Stomach smooth muscle (tissue), 2 donors: ENCODE results near the gene SYNPO2.
"Not testable (repeated sequence)": the region's sequence is repeated elsewhere in the genome, so short reads cannot be mapped to it uniquely, and the experiment has no call there.

Experiments
- H3K27ac ChIP-seq: one replicate; pipeline ENCODE4 v1.7.0; 2013; ENCODE audit warnings: mild to moderate bottlenecking, low read length, inconsistent platforms
- H3K27me3 ChIP-seq, 2 donors: one replicate each; pipeline ENCODE4 v1.7.0; 2013; ENCODE audit warnings: low read length in 2 of 2; ENCODE audit not compliant: insufficient read depth in 2 of 2, control insufficient read depth in 1 of 2
- H3K36me3 ChIP-seq, 2 donors: one replicate each; pipeline ENCODE4 v1.7.0; 2013; ENCODE audit warnings: low read length in 2 of 2; ENCODE audit not compliant: control insufficient read depth in 2 of 2, insufficient read depth in 2 of 2
- H3K4me1 ChIP-seq: one replicate; pipeline ENCODE4 v1.7.0; 2013; ENCODE audit warnings: low read length; ENCODE audit not compliant: control insufficient read depth, insufficient read depth
- H3K4me3 ChIP-seq, 2 donors: one replicate each; pipeline ENCODE4 v1.7.0; 2013; ENCODE audit warnings: low read length in 2 of 2
- H3K9ac ChIP-seq, 2 donors: one replicate each; pipeline ENCODE4 v1.7.0; 2013; ENCODE audit warnings: low read length in 2 of 2, mild to moderate bottlenecking in 1 of 2
- H3K9me3 ChIP-seq, 2 donors: one replicate each; pipeline ENCODE4 v1.7.0; 2013; ENCODE audit warnings: low read length in 2 of 2; ENCODE audit not compliant: control insufficient read depth in 2 of 2
- donor health status: healthy.
- donor health status: Pancreatic carcinoma.

Gene SYNPO2

DNA sequence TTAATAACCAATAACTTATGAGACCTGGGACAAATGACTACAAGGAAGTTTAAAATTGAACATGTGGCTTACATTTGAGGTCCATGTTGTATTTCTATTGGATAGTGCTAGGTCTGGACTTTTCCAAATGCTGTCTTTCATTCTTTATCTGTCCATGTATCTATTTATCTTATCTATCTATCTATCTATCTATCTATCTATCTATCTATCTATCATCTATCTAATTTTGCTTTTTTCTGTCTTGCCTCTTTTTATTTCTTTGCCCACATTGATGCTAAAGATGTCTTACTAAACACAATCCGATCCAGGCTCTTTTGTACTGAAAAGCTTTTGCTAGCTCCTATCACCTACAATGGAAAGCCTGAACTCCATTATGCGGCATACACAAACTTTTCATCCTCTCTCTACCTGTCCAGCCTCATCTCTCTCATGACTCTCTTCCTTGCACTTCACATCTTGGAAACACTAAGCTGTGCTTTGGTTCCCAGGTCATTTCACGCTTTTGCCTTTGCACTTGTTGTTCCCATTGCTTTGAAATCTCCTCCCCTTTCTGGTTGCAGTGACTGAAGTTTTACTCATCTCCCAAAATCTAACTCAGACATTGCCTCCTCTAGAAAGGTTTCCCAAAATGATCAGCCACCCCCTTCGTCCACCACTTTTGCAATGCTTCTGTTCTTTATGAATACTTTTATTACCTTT, 107.2 kb downstream of the SYNPO2 start:
- peak overlapping the region; percentile 87 for H3K27ac ChIP-seq
- no peak overlapping the region for H3K4me3 ChIP-seq
- H3K9me3 ChIP-seq, result no peaks in the 10 kb centered on the region
- H3K27me3 ChIP-seq, result no peaks in the 10 kb centered on the region
- peak overlapping the region in 1 of 2 donors; percentile 49 for H3K9ac ChIP-seq
- no peaks in the 10 kb centered on the region for H3K36me3 ChIP-seq
- peaks cover 41% of the 10 kb centered on the region for H3K4me1 ChIP-seq

DNA sequence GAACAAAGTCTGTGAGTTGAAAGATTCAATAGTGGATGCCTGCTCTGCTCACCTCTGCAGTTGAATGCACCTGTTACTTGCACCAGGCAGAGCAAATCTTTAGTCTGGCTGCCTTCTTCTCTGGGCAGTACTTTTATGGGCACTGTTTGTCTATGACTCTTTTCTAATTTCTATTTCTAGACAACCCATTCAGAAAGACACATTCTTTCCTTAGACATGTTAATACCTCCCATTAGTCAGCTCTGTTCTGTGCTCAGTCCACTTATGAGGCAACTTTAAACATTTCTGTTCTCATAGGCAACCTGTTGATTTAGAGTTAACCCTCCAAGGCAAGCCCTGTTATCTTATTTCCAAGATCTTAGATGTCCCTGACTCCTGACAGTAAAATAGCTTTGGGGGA, 108.9 kb downstream of the SYNPO2 start:
- Histone ChIP-seq H3K9ac (peak overlapping the region; percentile 48 to 82), H3K36me3 (no peaks in the 10 kb centered on the region), H3K4me1 (peaks cover 34% of the 10 kb centered on the region), H3K27ac (peak overlapping the region; percentile 82), H3K27me3 (no peaks in the 10 kb centered on the region), H3K9me3 (no peaks in the 10 kb centered on the region), H3K4me3 (no peak overlapping the region)

DNA sequence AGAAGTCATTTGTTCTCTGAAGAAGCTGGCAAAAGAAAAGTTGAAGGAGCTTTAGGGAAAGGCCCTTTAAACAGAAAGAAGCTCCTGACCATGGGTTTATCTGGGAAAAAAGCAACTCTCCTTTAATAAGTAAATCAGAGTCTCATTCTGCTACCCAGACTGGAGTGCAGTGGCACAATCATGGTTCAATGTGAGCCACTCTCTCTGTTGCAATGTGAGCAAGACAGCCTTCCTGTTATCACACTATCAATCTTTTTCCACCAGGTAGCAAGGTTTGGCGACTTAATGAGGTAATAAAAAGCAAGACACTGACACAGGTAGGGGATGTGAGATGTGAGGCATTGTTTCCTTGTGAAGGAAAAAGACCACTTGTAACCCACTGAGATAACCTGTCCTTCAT, 111.3 kb downstream of the SYNPO2 start:
- peak overlapping the region; percentile 82 for H3K27ac ChIP-seq
- peaks cover 19% of the 10 kb centered on the region for H3K4me1 ChIP-seq
- no peaks in the 10 kb centered on the region for H3K9me3 ChIP-seq
- H3K9ac ChIP-seq, result peak overlapping the region; percentile 78 to 82
- H3K27me3 ChIP-seq, result no peaks in the 10 kb centered on the region
- H3K36me3 ChIP-seq, result peaks cover 0 to 4% of the 10 kb centered on the region in 2 donors
- peak overlapping the region; percentile 0 to 9 for H3K4me3 ChIP-seq

DNA sequence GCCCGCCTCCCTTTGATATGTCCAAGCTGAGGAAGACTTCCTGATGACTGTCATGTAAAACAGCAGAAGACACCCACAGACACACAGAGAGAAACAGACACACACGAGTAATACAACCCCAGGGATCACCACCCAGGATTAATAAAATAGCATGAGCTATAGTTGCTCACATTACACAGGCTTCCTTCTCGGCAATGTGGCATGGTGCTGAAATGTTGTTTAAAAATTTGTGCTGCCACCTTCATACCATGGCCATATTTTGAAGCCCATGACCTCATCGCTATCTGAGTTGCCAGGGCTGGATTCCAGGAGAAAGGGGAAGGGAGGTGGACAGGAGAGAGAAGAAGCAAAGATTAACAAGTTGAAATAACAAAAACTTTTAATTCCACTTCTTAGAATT, 111.7 kb downstream of the SYNPO2 start:
- H3K9me3 ChIP-seq, result no peaks in the 10 kb centered on the region
- peak overlapping the region; percentile 78 to 82 for H3K9ac ChIP-seq
- peaks cover 0 to 4% of the 10 kb centered on the region in 2 donors for H3K36me3 ChIP-seq
- peak overlapping the region in 1 of 2 donors; percentile 0 for H3K4me3 ChIP-seq
- H3K27ac ChIP-seq, result peak overlapping the region; percentile 82
- H3K4me1 ChIP-seq, result peaks cover 19% of the 10 kb centered on the region
- H3K27me3 ChIP-seq, result no peaks in the 10 kb centered on the region

DNA sequence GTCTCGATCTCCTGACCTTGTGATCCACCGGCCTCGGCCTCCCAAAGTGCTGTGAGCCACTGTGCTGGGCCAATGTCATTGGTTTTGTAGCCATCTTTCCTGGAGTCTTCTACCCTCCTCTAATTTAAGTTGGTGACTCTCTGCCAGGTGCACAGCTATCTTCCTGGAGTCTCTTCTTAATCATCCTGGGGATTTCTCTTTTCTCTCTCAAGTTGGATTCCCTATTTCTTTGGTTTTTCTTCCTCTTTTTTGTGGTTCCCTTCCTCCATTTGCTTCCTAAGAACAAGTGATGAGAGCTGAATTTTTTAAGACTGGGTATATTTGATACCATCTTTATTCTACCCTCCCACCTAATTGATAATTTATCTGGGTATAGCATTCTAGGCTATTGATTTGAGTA, 113.8 kb downstream of the SYNPO2 start:
- no peak overlapping the region for H3K4me3 ChIP-seq
- H3K9me3 ChIP-seq, result no peaks in the 10 kb centered on the region
- no peaks in the 10 kb centered on the region for H3K27me3 ChIP-seq
- peak overlapping the region; percentile 77 for H3K27ac ChIP-seq
- H3K9ac ChIP-seq, result no peak overlapping the region
- H3K36me3 ChIP-seq, result peaks cover 0 to 4% of the 10 kb centered on the region in 2 donors
- H3K4me1 ChIP-seq, result peaks cover 20% of the 10 kb centered on the region

DNA sequence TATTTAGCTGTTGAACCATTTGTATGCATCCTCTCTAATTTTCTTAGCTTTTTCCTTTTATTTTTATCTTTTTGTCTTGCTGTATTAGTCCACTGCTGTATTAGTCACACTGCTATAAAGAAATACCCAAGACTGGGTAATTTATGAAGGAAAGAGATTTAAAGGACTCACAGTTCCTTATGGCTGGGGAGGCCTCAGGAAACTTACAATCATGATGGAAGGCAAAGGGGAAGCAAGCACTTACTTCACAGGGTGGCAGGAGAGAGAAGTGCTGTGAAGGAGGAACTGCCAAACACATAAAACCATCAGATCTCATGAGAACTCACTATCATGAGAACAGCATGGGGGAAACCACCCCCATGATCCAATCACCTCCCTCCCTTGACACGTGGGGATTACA, 114.3 kb downstream of the SYNPO2 start:
- H3K36me3 ChIP-seq, H3K27me3 ChIP-seq, H3K4me3 ChIP-seq, H3K9me3 ChIP-seq: not testable (repeated sequence)
- H3K27ac ChIP-seq, result peak overlapping the region; percentile 77
- H3K9ac ChIP-seq, result peak overlapping the region in 1 of 2 donors; percentile 39
- peaks cover 19% of the 10 kb centered on the region for H3K4me1 ChIP-seq

DNA sequence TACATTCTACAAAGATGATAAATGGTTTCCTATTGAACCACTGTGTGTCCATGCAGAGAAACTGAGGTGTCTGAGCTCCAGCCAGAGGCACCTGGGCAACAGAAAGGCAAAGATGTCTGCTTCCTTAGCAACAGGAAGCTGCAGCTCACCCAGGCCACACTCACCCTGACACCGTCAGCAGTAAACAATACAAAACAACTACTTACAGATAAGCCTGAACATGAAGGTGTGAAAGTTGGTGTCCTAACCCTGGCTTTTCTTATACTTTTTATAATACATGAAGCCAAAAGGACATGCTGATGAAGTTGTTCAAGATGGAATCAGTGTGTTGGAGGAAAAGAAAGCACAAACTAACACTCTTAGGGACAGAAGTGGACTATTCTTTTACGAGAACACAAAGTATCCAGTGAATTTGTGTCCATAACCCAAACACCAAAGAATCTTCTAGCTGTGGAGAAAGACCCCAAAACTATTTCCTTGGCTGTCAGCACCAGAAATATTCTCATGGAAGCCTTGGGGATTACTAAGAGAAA, 117.3 kb downstream of the SYNPO2 start:
- no peaks in the 10 kb centered on the region for H3K27me3 ChIP-seq
- H3K9ac ChIP-seq, result no peak overlapping the region
- no peaks in the 10 kb centered on the region for H3K9me3 ChIP-seq
- peak overlapping the region; percentile 58 for H3K27ac ChIP-seq
- no peak overlapping the region for H3K4me3 ChIP-seq
- peaks cover 19% of the 10 kb centered on the region for H3K4me1 ChIP-seq
- peaks cover 0 to 4% of the 10 kb centered on the region in 2 donors for H3K36me3 ChIP-seq

DNA sequence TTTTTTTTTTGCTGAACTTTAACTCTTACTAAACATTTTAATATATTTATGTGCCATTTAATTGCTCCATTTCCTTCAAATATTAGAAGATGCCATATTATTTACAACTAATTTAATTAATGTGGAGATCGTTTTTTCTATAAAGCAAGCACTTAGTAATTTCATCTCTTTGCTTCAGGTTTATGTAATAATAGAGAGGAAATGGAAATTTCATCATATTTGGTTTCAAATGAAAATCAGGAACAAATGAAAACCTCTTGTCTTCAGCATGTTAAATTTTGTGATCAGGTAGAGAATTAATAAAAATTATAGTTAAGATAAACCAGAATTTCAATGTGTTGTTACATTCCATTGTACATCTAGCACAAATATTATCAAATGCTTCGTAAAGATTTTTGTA, 120.1 kb downstream of the SYNPO2 start:
- H3K9me3 ChIP-seq, result no peaks in the 10 kb centered on the region
- H3K36me3 ChIP-seq, result peaks cover 0 to under 1% of the 10 kb centered on the region in 2 donors
- no peak overlapping the region for H3K27ac ChIP-seq
- no peak overlapping the region for H3K9ac ChIP-seq
- no peaks in the 10 kb centered on the region for H3K27me3 ChIP-seq
- no peak overlapping the region for H3K4me3 ChIP-seq
- H3K4me1 ChIP-seq, result peaks cover 21% of the 10 kb centered on the region

DNA sequence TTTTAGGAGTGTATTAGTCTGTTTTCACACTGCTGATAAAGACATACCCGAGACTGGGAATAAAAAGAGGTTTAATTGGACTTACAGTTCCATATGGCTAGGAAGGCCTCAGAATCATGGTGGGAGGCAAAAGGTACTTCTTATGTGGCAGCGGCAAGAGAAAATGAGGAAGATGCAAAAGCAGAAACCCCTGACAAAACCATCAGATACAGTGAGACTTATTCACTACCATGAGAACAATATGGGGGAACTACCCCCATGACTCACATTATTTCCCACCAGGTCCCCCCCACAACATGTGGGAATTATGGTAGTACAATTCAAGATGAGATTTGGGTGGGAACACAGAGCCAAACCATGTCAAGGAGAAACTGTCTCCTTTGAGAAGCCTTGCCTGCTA, 121.6 kb downstream of the SYNPO2 start:
- H3K9ac ChIP-seq, result peak overlapping the region in 1 of 2 donors; percentile 18
- not testable (repeated sequence) for H3K4me3 ChIP-seq, H3K36me3 ChIP-seq, H3K9me3 ChIP-seq, H3K27me3 ChIP-seq
- H3K27ac ChIP-seq, result peak overlapping the region; percentile 66
- peaks cover 21% of the 10 kb centered on the region for H3K4me1 ChIP-seq

DNA sequence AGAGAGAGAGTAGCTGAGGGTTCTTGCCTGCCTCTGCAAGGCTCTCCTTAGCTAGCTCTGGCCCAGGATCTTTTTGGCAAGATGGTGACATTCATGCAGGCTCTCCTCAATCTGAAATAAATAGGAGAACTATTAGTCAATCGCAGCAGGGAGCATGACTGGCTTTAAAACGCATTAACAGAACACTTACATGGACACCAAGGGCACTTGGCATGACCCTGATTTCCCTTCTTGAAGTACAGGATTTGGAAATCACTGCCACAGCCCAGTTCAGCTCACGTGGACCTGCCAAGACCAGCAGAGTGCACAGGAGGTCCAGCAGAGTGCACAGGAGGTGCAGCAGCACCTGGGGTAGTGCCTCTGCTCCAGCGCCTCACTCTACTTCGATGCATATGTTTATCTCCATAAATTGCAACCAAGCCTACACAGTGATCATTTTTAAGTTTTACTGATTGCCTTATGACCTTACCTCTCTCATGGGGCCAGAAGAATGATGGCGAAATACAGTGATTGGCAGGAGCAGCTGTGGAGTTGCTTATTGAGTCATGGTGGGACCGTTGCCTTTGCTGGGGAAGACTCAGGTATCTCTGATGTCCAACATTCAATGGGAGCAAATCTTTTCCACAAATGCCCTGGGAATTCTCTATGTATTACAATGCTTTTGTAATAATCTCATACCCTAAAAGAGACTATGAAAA, 122.4 kb downstream of the SYNPO2 start:
- Histone ChIP-seq H3K4me3 (peak overlapping the region in 1 of 2 donors; percentile 23), H3K9ac (no peak overlapping the region), H3K27ac (peak overlapping the region; percentile 66), H3K4me1 (peaks cover 21% of the 10 kb centered on the region), H3K36me3 (no peaks in the 10 kb centered on the region), H3K27me3 (no peaks in the 10 kb centered on the region), H3K9me3 (no peaks in the 10 kb centered on the region)

DNA sequence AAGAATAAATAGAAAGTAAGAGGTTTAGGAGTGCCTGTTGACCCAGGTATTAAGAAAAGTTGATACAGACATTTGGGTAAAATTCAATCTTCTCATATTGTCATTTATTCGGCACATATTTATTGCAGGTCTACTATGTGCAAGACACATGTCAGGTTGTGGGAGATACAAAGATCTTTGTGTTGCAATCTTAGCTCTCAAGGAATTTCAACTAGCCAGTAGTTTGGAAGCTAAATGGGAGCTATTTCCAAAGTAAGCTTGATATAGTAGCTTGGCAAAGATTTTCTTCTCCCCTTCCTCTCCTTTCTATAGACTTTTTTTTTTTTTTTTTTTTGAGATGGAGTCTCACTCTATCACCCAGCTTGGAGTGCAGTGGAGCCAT, 122.9 kb downstream of the SYNPO2 start:
- Histone ChIP-seq H3K36me3 (no peaks in the 10 kb centered on the region), H3K9me3 (no peaks in the 10 kb centered on the region), H3K27ac (peak overlapping the region; percentile 66), H3K4me3 (no peak overlapping the region), H3K4me1 (peaks cover 21% of the 10 kb centered on the region), H3K9ac (no peak overlapping the region), H3K27me3 (no peaks in the 10 kb centered on the region)
